GM23338 (cell line): Measurements from ENCODE around the gene RGL1. TPM values are rescaled to one million over a fixed set of nuclear protein-coding genes. Genes with fewer than 3 reads are reported as not detected.

Source experiments
- ATAC-seq: fragments of 200-7000 bp; cut with Tn5 transposase; 3 replicates; pipeline ENCODE4 v1.9.1; 2020
- DNase-seq: peaks from one replicate; pipeline ENCODE4 v3.0.0-alpha.2; 2015; ENCODE audit warnings: low spot score
- H2AFZ ChIP-seq: fragments of 200-600 bp; sonication (generic); 2 replicates; pipeline ENCODE4 v1.8.0; 2016; ENCODE audit warnings: antibody characterized with exemption, mild to moderate bottlenecking, moderate library complexity
- H3F3A ChIP-seq: fragments of 200-600 bp; sonication (generic); replicated peaks from 2 replicates; pipeline ENCODE4 v1.8.0; 2017; ENCODE audit warnings: antibody characterized with exemption, mixed run types, low read depth
- H3K27ac ChIP-seq: fragments of 200-600 bp; sonication (generic); 2 replicates; pipeline ENCODE4 v1.6.1; 2016; ENCODE audit warnings: low read depth
- H3K27me3 ChIP-seq: fragments of 200-600 bp; sonication (generic); 2 replicates; pipeline ENCODE4 v1.8.0; 2016; ENCODE audit warnings: mild to moderate bottlenecking, mixed run types, moderate library complexity; ENCODE audit not compliant: insufficient read depth
- H3K36me3 ChIP-seq: fragments of 200-600 bp; sonication (generic); 2 replicates; pipeline ENCODE4 v1.8.0; 2016; ENCODE audit warnings: mild to moderate bottlenecking; ENCODE audit not compliant: insufficient read depth
- H3K4me1 ChIP-seq: fragments of 200-600 bp; sonication (generic); 2 replicates; pipeline ENCODE4 v1.8.0; 2016; ENCODE audit warnings: mild to moderate bottlenecking, moderate library complexity; ENCODE audit not compliant: insufficient read depth
- H3K4me2 ChIP-seq: fragments of 200-600 bp; sonication (generic); 2 replicates; pipeline ENCODE4 v1.7.1; 2017; ENCODE audit warnings: mixed run types
- H3K4me3 ChIP-seq: fragments of 200-600 bp; sonication (generic); 2 replicates; pipeline ENCODE4 v1.6.1; 2016; ENCODE audit warnings: mixed run types
- H3K79me2 ChIP-seq: fragments of 200-600 bp; sonication (generic); replicated peaks from 2 replicates; pipeline ENCODE4 v1.8.0; 2017; ENCODE audit warnings: mild to moderate bottlenecking; ENCODE audit not compliant: insufficient read depth
- H3K9me2 ChIP-seq: fragments of 200-600 bp; sonication (generic); 2 replicates; pipeline ENCODE4 v1.8.0; 2017; ENCODE audit not compliant: insufficient read depth
- H4K20me1 ChIP-seq: fragments of 200-600 bp; sonication (generic); replicated peaks from 2 replicates; pipeline ENCODE4 v1.8.0; 2017; ENCODE audit warnings: mild to moderate bottlenecking; ENCODE audit not compliant: insufficient read depth
- H3K27ac Mint-ChIP-seq: 2 replicates; pipeline ENCODE4 v1.8.0; 2020; ENCODE audit warnings: inconsistent platforms, mild to moderate bottlenecking, moderate library complexity, mixed read lengths
- H3K27me3 Mint-ChIP-seq: 3 replicates; pipeline ENCODE4 v1.8.0; 2022; ENCODE audit warnings: low read depth, mild to moderate bottlenecking, moderate library complexity, mixed read lengths, inconsistent platforms; ENCODE audit not compliant: insufficient read depth, poor library complexity
- H3K36me3 Mint-ChIP-seq: 3 replicates; pipeline ENCODE4 v1.8.0; 2021; ENCODE audit warnings: low read depth, mild to moderate bottlenecking, inconsistent platforms, moderate library complexity, mixed read lengths
- H3K4me1 Mint-ChIP-seq: 3 replicates; pipeline ENCODE4 v1.8.0; 2020; ENCODE audit warnings: mild to moderate bottlenecking, inconsistent platforms, mixed read lengths
- H3K4me3 Mint-ChIP-seq: 3 replicates; pipeline ENCODE4 v1.8.0; 2021; ENCODE audit warnings: moderate library complexity, mild to moderate bottlenecking, inconsistent platforms, mixed read lengths
- H3K9me3 Mint-ChIP-seq: 3 replicates; pipeline ENCODE4 v1.8.0; 2020; ENCODE audit warnings: moderate library complexity, mild to moderate bottlenecking, inconsistent platforms, mixed read lengths
- CREB1 ChIP-seq: fragments of 250-450 bp; sonication (Bioruptor Pico); IDR thresholded peaks from 2 replicates; pipeline ENCODE4 v1.5.0; 2020; ENCODE audit warnings: low read depth, mild to moderate bottlenecking, moderate library complexity
- EZH2 ChIP-seq: fragments of 200-600 bp; sonication (generic); IDR thresholded peaks from one replicate; pipeline ENCODE4 v1.8.0; 2017; ENCODE audit warnings: antibody characterized with exemption, mild to moderate bottlenecking, low read depth; ENCODE audit not compliant: unreplicated experiment
- EZH2phosphoT487 ChIP-seq: fragments of 200-600 bp; sonication (generic); IDR thresholded peaks from one replicate; pipeline ENCODE4 v1.8.1; 2018; ENCODE audit warnings: antibody characterized with exemption; ENCODE audit not compliant: unreplicated experiment
- JUNB ChIP-seq: IDR thresholded peaks from one replicate; pipeline ENCODE4 v1.6.1; 2016; ENCODE audit warnings: antibody characterized with exemption; ENCODE audit not compliant: unreplicated experiment
- NANOG ChIP-seq: IDR thresholded peaks from 2 replicates; pipeline ENCODE4 v1.6.1; 2016; ENCODE audit warnings: antibody characterized with exemption, borderline replicate concordance
- POLR2AphosphoS5 ChIP-seq: IDR thresholded peaks from 2 replicates; pipeline ENCODE4 v1.6.1; 2016; ENCODE audit warnings: antibody characterized with exemption, low read depth
- STAT1 ChIP-seq: IDR thresholded peaks from one replicate; pipeline ENCODE4 v1.6.1; 2016; ENCODE audit warnings: antibody characterized with exemption; ENCODE audit not compliant: unreplicated experiment
- ZNF114 ChIP-seq: fragments of 250-450 bp; sonication (Bioruptor Pico); IDR thresholded peaks from 2 replicates; pipeline ENCODE4 v1.5.0; 2020; ENCODE audit warnings: mild to moderate bottlenecking, moderate library complexity
- ZNF331 ChIP-seq: fragments of 250-450 bp; sonication (Bioruptor Pico); IDR thresholded peaks from 2 replicates; pipeline ENCODE4 v1.5.0; 2020; ENCODE audit warnings: low read depth, mild to moderate bottlenecking, moderate library complexity
- polyA plus RNA-seq: library from polyadenylated mRNA; unstranded; fragments of >200 nt; fragmentation: Nextera tagmentation; extraction: Ambion mirVana; gene quantifications from 2 replicates; pipeline ENCODE4 v1.2.1, GENCODE V29; 2016
- total RNA-seq: library from RNA; depleted of rRNA; stranded (reverse); fragments of >200 nt; shearing (Covaris generic); gene quantifications from 2 replicates; pipeline ENCODE4 v1.2.3, GENCODE V29; 2014
- TF ChIP-seq, protein P1 (sequence below): fragments of 250-450 bp; sonication (Bioruptor Pico); IDR thresholded peaks from 2 replicates; pipeline ENCODE4 v1.5.0; 2020; ENCODE audit warnings: mild to moderate bottlenecking, moderate library complexity
- TF ChIP-seq, protein P2 (sequence below), 2 experiments: fragments of 200-600 bp in 1 of 2; sonication (generic) in 1 of 2; conservative IDR thresholded peaks; 2 replicates each; pipeline versions ENCODE4 v1.5.1 to v1.6.1; 2016 to 2017; ENCODE audit warnings: antibody characterized with exemption in 2 of 2, low read depth in 2 of 2, mild to moderate bottlenecking in 2 of 2, moderate library complexity in 1 of 2
- TF ChIP-seq, protein P3 (sequence below): IDR thresholded peaks from one replicate; pipeline ENCODE4 v1.6.1; 2018; ENCODE audit warnings: antibody characterized with exemption; ENCODE audit not compliant: unreplicated experiment
- TF ChIP-seq, protein P4 (sequence below): IDR thresholded peaks from 2 replicates; pipeline ENCODE4 v1.6.1; 2016; ENCODE audit warnings: antibody characterized with exemption

The RGL1 gene
- total and polyA plus RNA-seq, 2 experiments from 2014 or later = 0.91 to 2.6 TPM

DNA sequence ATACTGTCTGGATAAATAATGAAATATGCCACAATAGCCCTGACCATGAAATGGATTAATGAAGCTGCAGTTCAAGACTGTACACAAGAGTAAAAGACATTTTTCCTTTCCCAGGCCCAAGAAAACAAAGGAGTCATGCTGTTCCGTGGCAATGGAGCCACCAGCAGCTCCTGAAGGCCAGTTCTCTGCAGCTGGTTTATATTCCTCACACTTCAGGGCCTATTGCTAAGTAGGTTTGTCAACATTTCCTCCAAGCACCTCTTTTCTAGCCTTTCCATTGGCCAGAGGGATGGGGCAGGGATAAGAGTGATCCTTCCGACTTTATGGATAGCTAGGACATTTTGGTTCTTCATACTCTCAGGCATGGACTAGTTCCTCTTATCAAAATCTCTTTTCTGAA is 24.2 kb upstream of the RGL1 start:
- Mint-ChIP-seq H3K4me3 (no peak overlapping the region), H3K27me3 (no peaks in the 10 kb centered on the region), H3K27ac (no peak overlapping the region), H3K36me3 (0 out of 3 replicates have a peak, but pooled peaks cover 2% of the 10 kb centered on the region), H3K9me3 (peaks cover 4% of the 10 kb centered on the region; the same call in 2 of the 3 replicates), H3K4me1 (peaks cover 3% of the 10 kb centered on the region; the same call in 1 of the 3 replicates)
- Histone ChIP-seq H3F3A (no peaks in the 10 kb centered on the region), H4K20me1 (no peaks in the 10 kb centered on the region), H3K27ac (no peak overlapping the region), H3K9me2 (0 out of 2 replicates have a peak, but pooled peaks cover 6% of the 10 kb centered on the region), H3K79me2 (no peaks in the 10 kb centered on the region), H3K4me3 (no peak overlapping the region), H3K36me3 (no peaks in the 10 kb centered on the region), H3K4me1 (no peaks in the 10 kb centered on the region), H3K4me2 (no peak overlapping the region), H3K27me3 (no peaks in the 10 kb centered on the region), H2AFZ (no peak overlapping the region)
- no peak for TF ChIP-seq ZNF331 (CRISPR knock-in tag)
- TF ChIP-seq ZNF114 (CRISPR knock-in tag) = no peak
- no peak for TF ChIP-seq STAT1
- no peak for TF ChIP-seq JUNB
- TF ChIP-seq, protein P1, sequence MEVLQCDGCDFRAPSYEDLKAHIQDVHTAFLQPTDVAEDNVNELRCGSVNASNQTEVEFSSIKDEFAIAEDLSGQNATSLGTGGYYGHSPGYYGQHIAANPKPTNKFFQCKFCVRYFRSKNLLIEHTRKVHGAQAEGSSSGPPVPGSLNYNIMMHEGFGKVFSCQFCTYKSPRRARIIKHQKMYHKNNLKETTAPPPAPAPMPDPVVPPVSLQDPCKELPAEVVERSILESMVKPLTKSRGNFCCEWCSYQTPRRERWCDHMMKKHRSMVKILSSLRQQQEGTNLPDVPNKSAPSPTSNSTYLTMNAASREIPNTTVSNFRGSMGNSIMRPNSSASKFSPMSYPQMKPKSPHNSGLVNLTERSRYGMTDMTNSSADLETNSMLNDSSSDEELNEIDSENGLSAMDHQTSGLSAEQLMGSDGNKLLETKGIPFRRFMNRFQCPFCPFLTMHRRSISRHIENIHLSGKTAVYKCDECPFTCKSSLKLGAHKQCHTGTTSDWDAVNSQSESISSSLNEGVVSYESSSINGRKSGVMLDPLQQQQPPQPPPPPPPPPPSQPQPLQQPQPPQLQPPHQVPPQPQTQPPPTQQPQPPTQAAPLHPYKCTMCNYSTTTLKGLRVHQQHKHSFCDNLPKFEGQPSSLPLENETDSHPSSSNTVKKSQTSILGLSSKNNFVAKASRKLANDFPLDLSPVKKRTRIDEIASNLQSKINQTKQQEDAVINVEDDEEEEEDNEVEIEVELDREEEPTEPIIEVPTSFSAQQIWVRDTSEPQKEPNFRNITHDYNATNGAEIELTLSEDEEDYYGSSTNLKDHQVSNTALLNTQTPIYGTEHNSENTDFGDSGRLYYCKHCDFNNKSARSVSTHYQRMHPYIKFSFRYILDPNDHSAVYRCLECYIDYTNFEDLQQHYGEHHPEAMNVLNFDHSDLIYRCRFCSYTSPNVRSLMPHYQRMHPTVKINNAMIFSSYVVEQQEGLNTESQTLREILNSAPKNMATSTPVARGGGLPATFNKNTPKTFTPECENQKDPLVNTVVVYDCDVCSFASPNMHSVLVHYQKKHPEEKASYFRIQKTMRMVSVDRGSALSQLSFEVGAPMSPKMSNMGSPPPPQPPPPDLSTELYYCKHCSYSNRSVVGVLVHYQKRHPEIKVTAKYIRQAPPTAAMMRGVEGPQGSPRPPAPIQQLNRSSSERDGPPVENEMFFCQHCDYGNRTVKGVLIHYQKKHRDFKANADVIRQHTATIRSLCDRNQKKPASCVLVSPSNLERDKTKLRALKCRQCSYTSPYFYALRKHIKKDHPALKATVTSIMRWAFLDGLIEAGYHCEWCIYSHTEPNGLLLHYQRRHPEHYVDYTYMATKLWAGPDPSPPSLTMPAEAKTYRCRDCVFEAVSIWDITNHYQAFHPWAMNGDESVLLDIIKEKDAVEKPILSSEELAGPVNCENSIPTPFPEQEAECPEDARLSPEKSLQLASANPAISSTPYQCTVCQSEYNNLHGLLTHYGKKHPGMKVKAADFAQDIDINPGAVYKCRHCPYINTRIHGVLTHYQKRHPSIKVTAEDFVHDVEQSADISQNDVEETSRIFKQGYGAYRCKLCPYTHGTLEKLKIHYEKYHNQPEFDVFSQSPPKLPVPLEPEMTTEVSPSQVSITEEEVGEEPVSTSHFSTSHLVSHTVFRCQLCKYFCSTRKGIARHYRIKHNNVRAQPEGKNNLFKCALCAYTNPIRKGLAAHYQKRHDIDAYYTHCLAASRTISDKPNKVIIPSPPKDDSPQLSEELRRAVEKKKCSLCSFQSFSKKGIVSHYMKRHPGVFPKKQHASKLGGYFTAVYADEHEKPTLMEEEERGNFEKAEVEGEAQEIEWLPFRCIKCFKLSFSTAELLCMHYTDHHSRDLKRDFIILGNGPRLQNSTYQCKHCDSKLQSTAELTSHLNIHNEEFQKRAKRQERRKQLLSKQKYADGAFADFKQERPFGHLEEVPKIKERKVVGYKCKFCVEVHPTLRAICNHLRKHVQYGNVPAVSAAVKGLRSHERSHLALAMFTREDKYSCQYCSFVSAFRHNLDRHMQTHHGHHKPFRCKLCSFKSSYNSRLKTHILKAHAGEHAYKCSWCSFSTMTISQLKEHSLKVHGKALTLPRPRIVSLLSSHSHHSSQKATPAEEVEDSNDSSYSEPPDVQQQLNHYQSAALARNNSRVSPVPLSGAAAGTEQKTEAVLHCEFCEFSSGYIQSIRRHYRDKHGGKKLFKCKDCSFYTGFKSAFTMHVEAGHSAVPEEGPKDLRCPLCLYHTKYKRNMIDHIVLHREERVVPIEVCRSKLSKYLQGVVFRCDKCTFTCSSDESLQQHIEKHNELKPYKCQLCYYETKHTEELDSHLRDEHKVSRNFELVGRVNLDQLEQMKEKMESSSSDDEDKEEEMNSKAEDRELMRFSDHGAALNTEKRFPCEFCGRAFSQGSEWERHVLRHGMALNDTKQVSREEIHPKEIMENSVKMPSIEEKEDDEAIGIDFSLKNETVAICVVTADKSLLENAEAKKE = no peak
- no peak for TF ChIP-seq POLR2AphosphoS5
- TF ChIP-seq NANOG = no peak
- TF ChIP-seq EZH2 = no peak
- TF ChIP-seq, protein P2, sequence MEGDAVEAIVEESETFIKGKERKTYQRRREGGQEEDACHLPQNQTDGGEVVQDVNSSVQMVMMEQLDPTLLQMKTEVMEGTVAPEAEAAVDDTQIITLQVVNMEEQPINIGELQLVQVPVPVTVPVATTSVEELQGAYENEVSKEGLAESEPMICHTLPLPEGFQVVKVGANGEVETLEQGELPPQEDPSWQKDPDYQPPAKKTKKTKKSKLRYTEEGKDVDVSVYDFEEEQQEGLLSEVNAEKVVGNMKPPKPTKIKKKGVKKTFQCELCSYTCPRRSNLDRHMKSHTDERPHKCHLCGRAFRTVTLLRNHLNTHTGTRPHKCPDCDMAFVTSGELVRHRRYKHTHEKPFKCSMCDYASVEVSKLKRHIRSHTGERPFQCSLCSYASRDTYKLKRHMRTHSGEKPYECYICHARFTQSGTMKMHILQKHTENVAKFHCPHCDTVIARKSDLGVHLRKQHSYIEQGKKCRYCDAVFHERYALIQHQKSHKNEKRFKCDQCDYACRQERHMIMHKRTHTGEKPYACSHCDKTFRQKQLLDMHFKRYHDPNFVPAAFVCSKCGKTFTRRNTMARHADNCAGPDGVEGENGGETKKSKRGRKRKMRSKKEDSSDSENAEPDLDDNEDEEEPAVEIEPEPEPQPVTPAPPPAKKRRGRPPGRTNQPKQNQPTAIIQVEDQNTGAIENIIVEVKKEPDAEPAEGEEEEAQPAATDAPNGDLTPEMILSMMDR (conservative IDR thresholded peaks at IDR 0.05; ENCODE audit: low read depth in 2 of 2) = no peak
- TF ChIP-seq, protein P3, sequence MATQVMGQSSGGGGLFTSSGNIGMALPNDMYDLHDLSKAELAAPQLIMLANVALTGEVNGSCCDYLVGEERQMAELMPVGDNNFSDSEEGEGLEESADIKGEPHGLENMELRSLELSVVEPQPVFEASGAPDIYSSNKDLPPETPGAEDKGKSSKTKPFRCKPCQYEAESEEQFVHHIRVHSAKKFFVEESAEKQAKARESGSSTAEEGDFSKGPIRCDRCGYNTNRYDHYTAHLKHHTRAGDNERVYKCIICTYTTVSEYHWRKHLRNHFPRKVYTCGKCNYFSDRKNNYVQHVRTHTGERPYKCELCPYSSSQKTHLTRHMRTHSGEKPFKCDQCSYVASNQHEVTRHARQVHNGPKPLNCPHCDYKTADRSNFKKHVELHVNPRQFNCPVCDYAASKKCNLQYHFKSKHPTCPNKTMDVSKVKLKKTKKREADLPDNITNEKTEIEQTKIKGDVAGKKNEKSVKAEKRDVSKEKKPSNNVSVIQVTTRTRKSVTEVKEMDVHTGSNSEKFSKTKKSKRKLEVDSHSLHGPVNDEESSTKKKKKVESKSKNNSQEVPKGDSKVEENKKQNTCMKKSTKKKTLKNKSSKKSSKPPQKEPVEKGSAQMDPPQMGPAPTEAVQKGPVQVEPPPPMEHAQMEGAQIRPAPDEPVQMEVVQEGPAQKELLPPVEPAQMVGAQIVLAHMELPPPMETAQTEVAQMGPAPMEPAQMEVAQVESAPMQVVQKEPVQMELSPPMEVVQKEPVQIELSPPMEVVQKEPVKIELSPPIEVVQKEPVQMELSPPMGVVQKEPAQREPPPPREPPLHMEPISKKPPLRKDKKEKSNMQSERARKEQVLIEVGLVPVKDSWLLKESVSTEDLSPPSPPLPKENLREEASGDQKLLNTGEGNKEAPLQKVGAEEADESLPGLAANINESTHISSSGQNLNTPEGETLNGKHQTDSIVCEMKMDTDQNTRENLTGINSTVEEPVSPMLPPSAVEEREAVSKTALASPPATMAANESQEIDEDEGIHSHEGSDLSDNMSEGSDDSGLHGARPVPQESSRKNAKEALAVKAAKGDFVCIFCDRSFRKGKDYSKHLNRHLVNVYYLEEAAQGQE = no peak
- TF ChIP-seq, protein P4, sequence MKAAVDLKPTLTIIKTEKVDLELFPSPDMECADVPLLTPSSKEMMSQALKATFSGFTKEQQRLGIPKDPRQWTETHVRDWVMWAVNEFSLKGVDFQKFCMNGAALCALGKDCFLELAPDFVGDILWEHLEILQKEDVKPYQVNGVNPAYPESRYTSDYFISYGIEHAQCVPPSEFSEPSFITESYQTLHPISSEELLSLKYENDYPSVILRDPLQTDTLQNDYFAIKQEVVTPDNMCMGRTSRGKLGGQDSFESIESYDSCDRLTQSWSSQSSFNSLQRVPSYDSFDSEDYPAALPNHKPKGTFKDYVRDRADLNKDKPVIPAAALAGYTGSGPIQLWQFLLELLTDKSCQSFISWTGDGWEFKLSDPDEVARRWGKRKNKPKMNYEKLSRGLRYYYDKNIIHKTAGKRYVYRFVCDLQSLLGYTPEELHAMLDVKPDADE = no peak
- no peak for TF ChIP-seq EZH2phosphoT487
- TF ChIP-seq CREB1 (CRISPR knock-in tag) = no peak
- no peak for DNase-seq
- ATAC-seq = no peak
